HepG2 (cell line): ENCODE results near the gene CDHR1.
"Not testable (repeated sequence)": the region's sequence is repeated elsewhere in the genome, so short reads cannot be mapped to it uniquely, and the experiment has no call there.

Experiments
- NCOA2 ChIP-seq: sonication (generic); formaldehyde crosslinking; IDR thresholded peaks from 2 replicates; pipeline ENCODE4 v1.8.0; 2022; ENCODE audit warnings: inconsistent platforms
- POLR2A ChIP-seq, 2 experiments: IDR thresholded peaks; 2 replicates each; pipeline ENCODE4 v1.6.1; 2011; ENCODE audit warnings: low read depth in 2 of 2, low read length in 2 of 2, mild to moderate bottlenecking in 1 of 2, moderate library complexity in 1 of 2; ENCODE audit not compliant: insufficient read depth in 1 of 2
- PTBP1 ChIP-seq: fragments of 200-400 bp; formaldehyde crosslinking; IDR thresholded peaks from 2 replicates; pipeline ENCODE4 v1.6.1; 2018; ENCODE audit warnings: low read length, low read depth; ENCODE audit not compliant: poor library complexity, severe bottlenecking
- SP1 ChIP-seq, 2 experiments: fragments of 450-650 bp in 1 of 2; sonication (generic) in 1 of 2; formaldehyde crosslinking in 1 of 2; IDR thresholded peaks; 2 replicates each; pipeline versions ENCODE4 v1.4.0 to v1.6.1; 2016 to 2020; ENCODE audit warnings: missing genetic modification reagents in 1 of 2
- YY1 ChIP-seq: IDR thresholded peaks from 2 replicates; pipeline ENCODE4 v1.6.1; 2011; ENCODE audit warnings: low read length, low read depth, moderate library complexity, mild to moderate bottlenecking; ENCODE audit not compliant: insufficient read depth, insufficient replicate concordance
- ZNF274 ChIP-seq: sonication (generic); formaldehyde crosslinking; IDR thresholded peaks from 2 replicates; pipeline ENCODE4 v1.5.1; 2020; ENCODE audit warnings: mild to moderate bottlenecking, missing genetic modification reagents
- ZNF670 ChIP-seq: sonication (generic); formaldehyde crosslinking; IDR thresholded peaks from 2 replicates; pipeline ENCODE4 v1.8.0; 2022; ENCODE audit warnings: mild to moderate bottlenecking, missing genetic modification reagents, borderline replicate concordance
- TF ChIP-seq, protein P1 (sequence below): sonication (generic); formaldehyde crosslinking; IDR thresholded peaks from 2 replicates; pipeline ENCODE4 v1.8.1; 2023; ENCODE audit warnings: missing genetic modification reagents, inconsistent platforms, borderline replicate concordance
- TF ChIP-seq, protein P2 (sequence below): sonication (generic); formaldehyde crosslinking; IDR thresholded peaks from 2 replicates; pipeline ENCODE4 v1.5.1; 2020; ENCODE audit warnings: mild to moderate bottlenecking, missing genetic modification reagents

- TF ChIP-seq, protein P1, sequence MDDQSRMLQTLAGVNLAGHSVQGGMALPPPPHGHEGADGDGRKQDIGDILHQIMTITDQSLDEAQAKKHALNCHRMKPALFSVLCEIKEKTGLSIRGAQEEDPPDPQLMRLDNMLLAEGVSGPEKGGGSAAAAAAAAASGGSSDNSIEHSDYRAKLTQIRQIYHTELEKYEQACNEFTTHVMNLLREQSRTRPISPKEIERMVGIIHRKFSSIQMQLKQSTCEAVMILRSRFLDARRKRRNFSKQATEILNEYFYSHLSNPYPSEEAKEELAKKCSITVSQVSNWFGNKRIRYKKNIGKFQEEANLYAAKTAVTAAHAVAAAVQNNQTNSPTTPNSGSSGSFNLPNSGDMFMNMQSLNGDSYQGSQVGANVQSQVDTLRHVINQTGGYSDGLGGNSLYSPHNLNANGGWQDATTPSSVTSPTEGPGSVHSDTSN = not testable (repeated sequence)
- not testable (repeated sequence) for TF ChIP-seq SP1 (IDR thresholded peaks at IDR 0.05); SP1 (CRISPR knock-in tag; IDR thresholded peaks at IDR 0.05); NCOA2 (CRISPR knock-in tag); ZNF670; YY1; POLR2A (IDR thresholded peaks at IDR 0.05; ENCODE audit: insufficient read depth in 1 of 2, low read depth in 2 of 2, low read length in 2 of 2); PTBP1; ZNF274 (CRISPR knock-in tag)
- TF ChIP-seq, protein P2, sequence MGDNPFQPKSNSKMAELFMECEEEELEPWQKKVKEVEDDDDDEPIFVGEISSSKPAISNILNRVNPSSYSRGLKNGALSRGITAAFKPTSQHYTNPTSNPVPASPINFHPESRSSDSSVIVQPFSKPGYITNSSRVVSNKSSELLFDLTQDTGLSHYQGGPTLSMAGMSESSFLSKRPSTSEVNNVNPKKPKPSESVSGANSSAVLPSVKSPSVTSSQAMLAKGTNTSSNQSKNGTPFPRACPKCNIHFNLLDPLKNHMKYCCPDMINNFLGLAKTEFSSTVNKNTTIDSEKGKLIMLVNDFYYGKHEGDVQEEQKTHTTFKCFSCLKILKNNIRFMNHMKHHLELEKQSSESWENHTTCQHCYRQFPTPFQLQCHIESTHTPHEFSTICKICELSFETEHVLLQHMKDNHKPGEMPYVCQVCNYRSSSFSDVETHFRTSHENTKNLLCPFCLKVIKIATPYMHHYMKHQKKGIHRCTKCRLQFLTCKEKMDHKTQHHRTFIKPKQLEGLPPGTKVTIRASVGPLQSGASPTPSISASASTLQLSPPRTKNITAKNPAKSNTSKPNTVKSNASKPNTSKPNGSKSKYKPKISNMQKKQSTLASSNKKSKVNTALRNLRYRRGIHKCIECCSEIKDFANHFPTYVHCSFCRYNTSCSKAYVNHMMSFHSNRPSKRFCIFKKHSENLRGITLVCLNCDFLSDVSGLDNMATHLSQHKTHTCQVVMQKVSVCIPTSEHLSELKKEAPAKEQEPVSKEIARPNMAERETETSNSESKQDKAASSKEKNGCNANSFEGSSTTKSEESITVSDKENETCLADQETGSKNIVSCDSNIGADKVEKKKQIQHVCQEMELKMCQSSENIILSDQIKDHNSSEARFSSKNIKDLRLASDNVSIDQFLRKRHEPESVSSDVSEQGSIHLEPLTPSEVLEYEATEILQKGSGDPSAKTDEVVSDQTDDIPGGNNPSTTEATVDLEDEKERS (CRISPR knock-in tag) = not testable (repeated sequence)
Measured at GRCh38 chr10:84167289-84167653, 27.1 kb upstream of the CDHR1 start.
